ENCODE measurements around the gene BCKDHB.

DNA sequence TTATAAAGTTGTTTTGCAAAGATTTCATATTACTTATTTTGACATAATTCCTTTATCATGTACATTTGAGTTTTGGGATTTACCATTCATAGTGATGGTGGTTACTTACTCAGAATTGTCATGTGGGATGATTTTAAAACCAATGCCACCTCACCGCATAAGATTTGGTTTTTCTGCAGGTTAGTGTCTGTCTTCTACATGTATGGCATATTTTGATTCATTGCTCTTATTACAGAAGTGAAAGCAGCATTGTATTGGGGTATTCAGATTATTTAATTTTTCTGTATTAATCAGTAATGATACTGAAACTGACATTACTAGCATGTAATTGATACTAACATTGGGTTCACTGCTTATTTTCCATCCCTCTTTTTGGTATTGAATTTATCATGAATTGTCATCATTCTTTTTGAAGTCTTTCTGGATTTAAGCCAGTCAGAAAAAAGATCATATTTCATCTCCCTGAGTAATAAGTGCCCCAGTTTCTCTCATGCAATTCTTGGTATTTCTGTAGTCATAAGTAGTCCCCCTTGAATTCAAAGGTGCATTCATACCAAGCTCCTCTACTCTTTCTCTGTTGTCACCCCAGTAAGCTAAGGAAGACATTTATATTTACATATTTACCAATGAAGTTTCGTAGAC lies 176.6 kb downstream of the BCKDHB start:
- TF ChIP-seq, protein P1, sequence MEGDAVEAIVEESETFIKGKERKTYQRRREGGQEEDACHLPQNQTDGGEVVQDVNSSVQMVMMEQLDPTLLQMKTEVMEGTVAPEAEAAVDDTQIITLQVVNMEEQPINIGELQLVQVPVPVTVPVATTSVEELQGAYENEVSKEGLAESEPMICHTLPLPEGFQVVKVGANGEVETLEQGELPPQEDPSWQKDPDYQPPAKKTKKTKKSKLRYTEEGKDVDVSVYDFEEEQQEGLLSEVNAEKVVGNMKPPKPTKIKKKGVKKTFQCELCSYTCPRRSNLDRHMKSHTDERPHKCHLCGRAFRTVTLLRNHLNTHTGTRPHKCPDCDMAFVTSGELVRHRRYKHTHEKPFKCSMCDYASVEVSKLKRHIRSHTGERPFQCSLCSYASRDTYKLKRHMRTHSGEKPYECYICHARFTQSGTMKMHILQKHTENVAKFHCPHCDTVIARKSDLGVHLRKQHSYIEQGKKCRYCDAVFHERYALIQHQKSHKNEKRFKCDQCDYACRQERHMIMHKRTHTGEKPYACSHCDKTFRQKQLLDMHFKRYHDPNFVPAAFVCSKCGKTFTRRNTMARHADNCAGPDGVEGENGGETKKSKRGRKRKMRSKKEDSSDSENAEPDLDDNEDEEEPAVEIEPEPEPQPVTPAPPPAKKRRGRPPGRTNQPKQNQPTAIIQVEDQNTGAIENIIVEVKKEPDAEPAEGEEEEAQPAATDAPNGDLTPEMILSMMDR (conservative IDR thresholded peaks at IDR 0.05), result no peak
- no peak for TF ChIP-seq ZFX (IDR thresholded peaks at IDR 0.05)
